ENCODE measurements around the gene FBXO40.
A peak's percentile ranks its signal among the peaks of the same experiment; 100 is the strongest.

The FBXO40 gene

GRCh38 chr3:121566773-121567172 lies 26.4 kb upstream of the FBXO40 start:
- Histone ChIP-seq H2BK12ac (ENCODE audit: low read length) (no peak overlapping the region), H3K4me1 (ENCODE audit: control insufficient read depth in 2 of 2, insufficient read depth in 1 of 2, low read depth in 1 of 2, low read length in 2 of 2) (peaks cover 0 to 3% of the 10 kb centered on the region in 2 donors), H3K18ac (ENCODE audit: low read length) (no peak overlapping the region), H3K9me3 (replicated peaks in 1 of 2; ENCODE audit: control insufficient read depth in 2 of 2, insufficient read depth in 1 of 2, low read depth in 1 of 2, low read length in 2 of 2) (no peaks in the 10 kb centered on the region), H4K91ac (ENCODE audit: low read depth, low read length, poor library complexity) (no peak overlapping the region), H3K4me2 (ENCODE audit: insufficient read depth, low read length, poor library complexity, severe bottlenecking) (no peak overlapping the region), H3K14ac (ENCODE audit: low read length) (no peak overlapping the region), H2BK15ac (ENCODE audit: low read length) (no peak overlapping the region), H3K4ac (ENCODE audit: low read length) (no peak overlapping the region), H4K8ac (ENCODE audit: low read depth, low read length) (no peak overlapping the region), H2AK5ac (ENCODE audit: low read depth, low read length) (no peak overlapping the region), H3K27ac (replicated peaks; ENCODE audit: low read length) (no peak overlapping the region), H2AFZ (ENCODE audit: low read length) (no peak overlapping the region), H3K79me1 (ENCODE audit: low read depth, low read length) (no peaks in the 10 kb centered on the region), H3K9ac (ENCODE audit: low read depth, low read length, poor library complexity) (no peak overlapping the region), H3K27me3 (ENCODE audit: control insufficient read depth in 3 of 3, insufficient read depth in 3 of 3, low read depth in 1 of 3, low read length in 3 of 3) (no peaks in the 10 kb centered on the region), H3K36me3 (replicated peaks in 1 of 2; ENCODE audit: control insufficient read depth in 2 of 2, insufficient read depth in 2 of 2, low read length in 2 of 2) (no peaks in the 10 kb centered on the region), H2BK120ac (ENCODE audit: low read depth, low read length) (no peak overlapping the region), H3K4me3 (ENCODE audit: low read length in 2 of 2) (no peak overlapping the region), H2BK5ac (ENCODE audit: low read length) (no peak overlapping the region), H3K23ac (ENCODE audit: low read depth, low read length, poor library complexity) (no peak overlapping the region)
- no peak for DNase-seq (ENCODE audit: low spot score)
- no CpG with 5 or more reads among the region's 9 CpGs for WGBS, 2 donors (ENCODE audit: extremely low coverage in 2 of 2, insufficient read length in 2 of 2, insufficient replicate concordance in 1 of 2)

GRCh38 chr3:121567649-121568048 lies 25.5 kb upstream of the FBXO40 start, which contains the start of gene ARGFX:
TSS of gene ARGFX (plus strand) at chr3:121567949. CDS start at chr3:121570714, 2,765 bp downstream.
- no peak within 1 kb of the TSS for H4K91ac ChIP-seq (ENCODE audit: low read depth, low read length, poor library complexity)
- no peak within 1 kb of the TSS for H3K4ac ChIP-seq (ENCODE audit: low read length)
- H4K8ac ChIP-seq (ENCODE audit: low read depth, low read length): no peak within 1 kb of the TSS
- no peaks in the 10 kb centered on the region for H3K36me3 ChIP-seq (replicated peaks in 1 of 2; ENCODE audit: control insufficient read depth in 2 of 2, insufficient read depth in 2 of 2, low read length in 2 of 2)
- no peak within 1 kb of the TSS for H3K23ac ChIP-seq (ENCODE audit: low read depth, low read length, poor library complexity)
- H3K4me3 ChIP-seq (ENCODE audit: low read length in 2 of 2): no peak within 1 kb of the TSS
- no peak within 1 kb of the TSS for H3K27ac ChIP-seq (replicated peaks; ENCODE audit: low read length)
- no peak within 1 kb of the TSS for H2BK5ac ChIP-seq (ENCODE audit: low read length)
- no peak within 1 kb of the TSS for H2BK120ac ChIP-seq (ENCODE audit: low read depth, low read length)
- no CpG with 5 or more reads among the region's 5 CpGs for WGBS, 2 donors (ENCODE audit: extremely low coverage in 2 of 2, insufficient read length in 2 of 2, insufficient replicate concordance in 1 of 2)
- no peak within 1 kb of the TSS for H3K14ac ChIP-seq (ENCODE audit: low read length)
- no peak within 1 kb of the TSS for H2AK5ac ChIP-seq (ENCODE audit: low read depth, low read length)
- H3K79me1 ChIP-seq (ENCODE audit: low read depth, low read length): no peaks in the 10 kb centered on the region
- H2AFZ ChIP-seq (ENCODE audit: low read length): no peak within 1 kb of the TSS
- no peak within 1 kb of the TSS for H3K9ac ChIP-seq (ENCODE audit: low read depth, low read length, poor library complexity)
- no peaks in the 10 kb centered on the region for H3K27me3 ChIP-seq (ENCODE audit: control insufficient read depth in 3 of 3, insufficient read depth in 3 of 3, low read depth in 1 of 3, low read length in 3 of 3)
- H3K9me3 ChIP-seq (replicated peaks in 1 of 2; ENCODE audit: control insufficient read depth in 2 of 2, insufficient read depth in 1 of 2, low read depth in 1 of 2, low read length in 2 of 2): no peaks in the 10 kb centered on the region
- no peak within 1 kb of the TSS for H3K4me2 ChIP-seq (ENCODE audit: insufficient read depth, low read length, poor library complexity, severe bottlenecking)
- no peak within 1 kb of the TSS for H3K18ac ChIP-seq (ENCODE audit: low read length)
- H2BK15ac ChIP-seq (ENCODE audit: low read length): no peak within 1 kb of the TSS
- no peak within 1 kb of the TSS for H2BK12ac ChIP-seq (ENCODE audit: low read length)
- DNase-seq (ENCODE audit: low spot score): no peak
- peaks cover 0 to 3% of the 10 kb centered on the region in 2 donors for H3K4me1 ChIP-seq (ENCODE audit: control insufficient read depth in 2 of 2, insufficient read depth in 1 of 2, low read depth in 1 of 2, low read length in 2 of 2)

- no peak overlapping the region for H2BK5ac ChIP-seq (ENCODE audit: low read length)
- H4K91ac ChIP-seq (ENCODE audit: low read depth, low read length, poor library complexity): no peak overlapping the region
- H3K79me1 ChIP-seq (ENCODE audit: low read depth, low read length): no peaks in the 10 kb centered on the region
- no peak overlapping the region for H3K23ac ChIP-seq (ENCODE audit: low read depth, low read length, poor library complexity)
- H2AK5ac ChIP-seq (ENCODE audit: low read depth, low read length): no peak overlapping the region
- H2AFZ ChIP-seq (ENCODE audit: low read length): no peak overlapping the region
- DNase-seq (ENCODE audit: low spot score): no peak
- H4K8ac ChIP-seq (ENCODE audit: low read depth, low read length): no peak overlapping the region
- no peaks in the 10 kb centered on the region for H3K9me3 ChIP-seq (replicated peaks in 1 of 2; ENCODE audit: control insufficient read depth in 2 of 2, insufficient read depth in 1 of 2, low read depth in 1 of 2, low read length in 2 of 2)
- no CpG with 5 or more reads among the region's 6 CpGs for WGBS, 2 donors (ENCODE audit: extremely low coverage in 2 of 2, insufficient read length in 2 of 2, insufficient replicate concordance in 1 of 2)
- H2BK12ac ChIP-seq (ENCODE audit: low read length): no peak overlapping the region
- no peak overlapping the region for H3K4me3 ChIP-seq (ENCODE audit: low read length in 2 of 2)
- no peak overlapping the region for H3K14ac ChIP-seq (ENCODE audit: low read length)
- no peak overlapping the region for H2BK120ac ChIP-seq (ENCODE audit: low read depth, low read length)
- no peaks in the 10 kb centered on the region for H3K27me3 ChIP-seq (ENCODE audit: control insufficient read depth in 3 of 3, insufficient read depth in 3 of 3, low read depth in 1 of 3, low read length in 3 of 3)
- no peak overlapping the region for H2BK15ac ChIP-seq (ENCODE audit: low read length)
- no peak overlapping the region for H3K4ac ChIP-seq (ENCODE audit: low read length)
- no peak overlapping the region for H3K9ac ChIP-seq (ENCODE audit: low read depth, low read length, poor library complexity)
- no peak overlapping the region for H3K27ac ChIP-seq (replicated peaks; ENCODE audit: low read length)
- H3K4me2 ChIP-seq (ENCODE audit: insufficient read depth, low read length, poor library complexity, severe bottlenecking): no peak overlapping the region
- H3K18ac ChIP-seq (ENCODE audit: low read length): no peak overlapping the region
- H3K4me1 ChIP-seq (ENCODE audit: control insufficient read depth in 2 of 2, insufficient read depth in 1 of 2, low read depth in 1 of 2, low read length in 2 of 2): peaks cover 0 to 3% of the 10 kb centered on the region in 2 donors
- no peaks in the 10 kb centered on the region for H3K36me3 ChIP-seq (replicated peaks in 1 of 2; ENCODE audit: control insufficient read depth in 2 of 2, insufficient read depth in 2 of 2, low read length in 2 of 2)
Measured at GRCh38 chr3:121574449-121574848, 18.7 kb upstream of the FBXO40 start.

GRCh38 chr3:121581691-121582090 lies 11.5 kb upstream of the FBXO40 start:
- Histone ChIP-seq H2BK12ac (ENCODE audit: low read length) (no peak overlapping the region), H3K4me3 (ENCODE audit: low read length in 2 of 2) (no peak overlapping the region), H2BK15ac (ENCODE audit: low read length) (no peak overlapping the region), H2BK5ac (ENCODE audit: low read length) (no peak overlapping the region), H4K91ac (ENCODE audit: low read depth, low read length, poor library complexity) (no peak overlapping the region), H3K4me2 (ENCODE audit: insufficient read depth, low read length, poor library complexity, severe bottlenecking) (no peak overlapping the region), H3K4me1 (ENCODE audit: control insufficient read depth in 2 of 2, insufficient read depth in 1 of 2, low read depth in 1 of 2, low read length in 2 of 2) (no peaks in the 10 kb centered on the region), H3K4ac (ENCODE audit: low read length) (no peak overlapping the region), H4K8ac (ENCODE audit: low read depth, low read length) (peak overlapping the region; percentile 65), H2AK5ac (ENCODE audit: low read depth, low read length) (no peak overlapping the region), H3K9ac (ENCODE audit: low read depth, low read length, poor library complexity) (no peak overlapping the region), H2BK120ac (ENCODE audit: low read depth, low read length) (no peak overlapping the region), H3K18ac (ENCODE audit: low read length) (no peak overlapping the region), H3K9me3 (replicated peaks in 1 of 2; ENCODE audit: control insufficient read depth in 2 of 2, insufficient read depth in 1 of 2, low read depth in 1 of 2, low read length in 2 of 2) (no peaks in the 10 kb centered on the region), H3K27me3 (ENCODE audit: control insufficient read depth in 3 of 3, insufficient read depth in 3 of 3, low read depth in 1 of 3, low read length in 3 of 3) (no peaks in the 10 kb centered on the region), H3K36me3 (replicated peaks in 1 of 2; ENCODE audit: control insufficient read depth in 2 of 2, insufficient read depth in 2 of 2, low read length in 2 of 2) (no peaks in the 10 kb centered on the region), H3K79me1 (ENCODE audit: low read depth, low read length) (no peaks in the 10 kb centered on the region), H3K14ac (ENCODE audit: low read length) (no peak overlapping the region), H3K27ac (replicated peaks; ENCODE audit: low read length) (no peak overlapping the region), H2AFZ (ENCODE audit: low read length) (no peak overlapping the region), H3K23ac (ENCODE audit: low read depth, low read length, poor library complexity) (no peak overlapping the region)
- WGBS, 2 donors (ENCODE audit: extremely low coverage in 2 of 2, insufficient read length in 2 of 2, insufficient replicate concordance in 1 of 2): no CpG with 5 or more reads among the region's 2 CpGs
- no peak for DNase-seq (ENCODE audit: low spot score)

Data from neuronal stem cell (in vitro differentiated cells).